Effector CD8-positive, alpha-beta T cell (primary cell): ENCODE measurements around the gene FAM120A.

Source experiments
- DNase-seq: peaks from one replicate; lab custom pipeline; 2025; lab: John Stamatoyannopoulos, UW

The FAM120A gene

DNA sequence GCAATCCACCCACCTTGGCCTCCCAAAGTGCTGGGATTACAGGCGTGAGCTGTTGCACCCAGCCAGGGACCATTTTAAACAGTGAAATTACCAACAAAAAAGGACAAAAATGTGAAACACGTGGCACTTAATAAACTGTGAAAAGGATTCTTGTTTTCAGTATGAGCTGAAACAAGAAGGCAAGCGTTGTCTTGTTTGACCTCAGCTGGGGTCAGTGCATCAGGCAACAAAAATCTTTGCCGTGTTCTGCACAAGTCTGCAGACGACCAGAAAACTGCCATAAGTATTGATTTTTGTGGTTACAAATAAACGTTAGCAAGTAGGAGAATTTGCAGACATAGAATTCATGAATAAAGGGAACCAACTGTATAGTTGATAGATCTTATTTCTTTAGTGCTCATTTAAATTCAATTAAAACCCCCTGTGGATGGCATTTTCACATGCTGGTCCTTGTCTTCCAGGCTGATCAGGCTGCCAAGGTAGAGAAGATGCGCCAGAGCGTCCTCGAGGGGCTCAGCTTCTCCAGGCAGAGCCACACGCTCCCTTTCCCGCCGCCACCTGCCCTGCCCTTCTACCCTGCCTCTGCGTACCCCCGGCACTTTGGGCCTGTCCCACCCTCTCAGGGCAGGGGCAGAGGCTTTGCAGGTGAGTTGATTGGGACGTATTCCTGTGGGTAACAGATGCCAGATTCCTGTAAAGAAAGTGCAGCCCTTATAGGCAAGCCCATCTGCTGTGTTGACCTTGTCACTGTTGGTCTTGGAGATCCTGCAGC, 106.1 kb downstream of the FAM120A start:
- DNase-seq: no peak

DNA sequence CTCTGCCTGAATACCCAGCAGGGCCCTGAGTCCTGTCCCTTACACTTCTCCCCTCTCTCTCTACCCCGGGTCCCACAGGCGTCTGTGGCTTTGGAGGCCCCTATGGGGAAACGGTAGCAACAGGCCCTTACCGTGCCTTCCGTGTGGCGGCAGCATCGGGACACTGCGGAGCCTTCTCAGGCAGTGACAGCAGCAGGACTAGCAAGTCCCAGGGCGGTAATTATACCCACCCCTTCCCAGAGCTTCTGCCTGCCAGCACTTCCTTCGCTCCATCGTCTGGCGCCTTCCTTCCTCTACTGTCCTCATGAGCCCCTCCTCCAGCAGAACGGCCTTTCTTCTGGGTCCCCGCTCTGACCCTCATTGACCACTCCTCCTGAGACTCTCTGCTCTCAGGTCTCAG, 107.0 kb downstream of the FAM120A start:
- no peak for DNase-seq

DNA sequence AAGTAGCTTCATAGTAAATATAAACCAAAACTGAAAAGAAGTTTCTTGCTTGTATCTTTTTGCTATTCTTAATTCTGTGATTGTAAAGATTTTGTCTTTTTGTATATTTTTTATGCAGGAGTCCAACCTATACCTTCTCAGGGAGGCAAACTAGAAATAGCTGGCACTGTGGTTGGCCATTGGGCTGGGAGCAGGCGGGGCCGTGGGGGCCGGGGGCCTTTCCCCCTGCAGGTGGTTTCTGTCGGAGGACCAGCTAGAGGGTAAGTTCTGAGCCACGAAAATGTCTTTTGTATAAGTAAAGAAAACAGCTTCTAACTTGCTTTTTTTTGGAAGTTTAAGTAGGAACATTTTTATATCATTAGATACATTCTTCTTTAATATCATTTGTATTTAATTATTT, 109.5 kb downstream of the FAM120A start:
- DNase-seq: no peak

DNA sequence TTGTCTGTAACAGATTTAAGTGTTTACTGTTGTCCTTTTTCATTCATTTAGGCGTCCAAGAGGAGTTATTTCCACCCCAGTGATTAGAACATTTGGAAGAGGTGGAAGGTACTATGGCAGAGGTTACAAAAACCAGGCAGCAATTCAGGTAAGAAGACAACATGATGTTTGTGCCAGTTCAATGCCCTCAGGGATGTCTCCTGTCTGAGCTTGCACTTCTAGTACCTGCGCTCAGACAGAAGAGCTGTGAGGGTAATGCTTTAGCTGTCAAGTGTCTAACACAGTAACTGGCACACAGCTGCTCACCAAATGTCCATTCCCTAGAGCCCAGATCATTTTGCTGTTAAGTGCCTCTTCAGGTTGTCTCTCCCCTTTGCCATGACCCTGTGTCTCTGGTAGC, 110.7 kb downstream of the FAM120A start:
- DNase-seq: no peak

DNA sequence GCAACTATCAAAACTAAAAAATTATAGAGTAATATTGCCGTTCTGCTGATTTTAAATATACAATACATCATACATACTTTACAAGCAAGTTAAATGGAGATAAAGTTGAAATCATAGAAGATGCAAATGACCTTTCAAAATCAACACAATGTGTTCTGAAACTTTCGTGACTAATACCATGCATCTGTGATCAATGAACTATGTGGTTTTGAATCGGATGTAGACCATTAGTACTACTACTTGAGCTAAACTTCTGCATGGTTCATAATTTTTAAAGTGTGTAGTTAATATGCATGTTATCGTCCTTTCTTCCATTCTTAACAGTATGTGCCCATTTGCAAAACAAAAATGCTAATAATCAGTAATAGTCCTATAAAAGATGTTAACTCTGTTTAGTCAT, 113.6 kb downstream of the FAM120A start:
- no peak for DNase-seq

DNA sequence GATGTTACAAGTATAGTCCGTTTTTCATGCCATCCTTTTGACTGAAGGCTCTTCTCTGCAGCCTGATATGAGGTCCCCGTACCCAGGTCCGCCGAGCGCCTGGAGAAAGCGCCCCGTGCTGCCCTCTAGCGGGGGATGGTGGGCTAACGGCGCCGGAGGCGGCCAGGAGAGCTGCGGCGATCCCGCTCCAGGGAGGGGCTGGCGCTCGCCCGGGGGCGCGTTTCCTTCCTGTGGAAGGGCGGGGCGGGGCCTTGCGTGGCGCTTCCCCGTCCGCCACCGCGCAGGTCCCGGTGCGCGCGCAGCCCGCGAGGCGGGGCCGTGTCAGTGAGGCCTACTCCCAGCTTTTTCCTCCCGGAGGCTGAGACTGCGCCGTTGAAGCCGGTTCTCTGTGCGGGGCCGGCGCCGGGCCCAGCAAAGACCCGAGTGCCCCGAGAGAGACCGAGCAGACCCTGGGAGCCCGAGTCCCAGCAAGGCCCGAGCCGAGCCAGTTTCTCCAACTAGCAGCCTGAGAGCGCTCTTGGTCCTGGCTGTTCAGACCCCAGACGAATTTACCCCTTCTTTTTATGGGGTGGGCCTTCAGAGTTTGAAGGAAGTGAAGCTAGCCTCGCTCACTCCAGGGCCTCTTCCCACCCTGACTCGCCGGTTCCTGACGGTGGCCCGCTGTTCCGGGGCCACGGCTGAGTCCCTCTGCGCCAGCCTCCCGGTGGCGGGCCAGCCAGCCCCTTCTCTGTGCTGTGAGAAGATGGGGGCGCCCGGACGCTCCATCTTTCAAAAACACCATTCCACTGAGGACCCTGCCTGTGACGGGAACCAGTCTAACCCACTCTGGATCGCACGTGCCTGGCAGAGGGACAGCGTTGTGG, 115.2 kb downstream of the FAM120A start:
- peak; percentile 97 for DNase-seq

DNA sequence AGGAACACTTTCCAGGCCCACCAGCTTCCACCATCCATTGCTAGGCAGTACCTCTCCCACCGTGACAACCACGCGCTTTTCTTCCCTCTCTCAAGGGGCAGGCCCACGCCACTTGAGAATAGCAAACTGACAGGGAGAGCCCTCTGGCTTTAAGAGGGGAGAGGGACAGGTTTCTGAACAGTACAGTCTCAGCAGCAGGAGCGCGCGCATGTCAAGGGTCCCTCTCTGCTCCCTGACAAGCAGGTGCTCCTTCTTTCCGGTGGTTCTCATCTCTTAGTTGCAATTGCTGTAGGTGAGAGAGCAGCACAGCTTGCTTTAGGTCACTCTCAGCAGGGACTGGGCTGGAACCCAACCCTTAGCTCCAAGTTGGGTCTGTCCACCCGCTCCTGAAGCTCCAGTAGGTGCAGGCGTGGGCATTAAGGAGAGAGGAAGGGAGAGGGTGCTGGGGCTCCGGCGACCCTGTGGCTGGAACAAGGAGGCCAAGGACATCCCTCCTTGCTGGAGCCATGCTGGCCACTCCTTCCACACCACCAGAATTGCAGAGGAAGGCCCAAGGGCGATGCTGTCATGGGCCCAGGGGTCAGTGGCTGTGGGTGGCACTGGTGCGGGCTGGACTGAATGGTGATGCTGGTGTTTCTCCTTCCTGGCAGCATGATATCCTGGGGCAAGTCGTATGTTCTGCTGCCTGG, 115.9 kb downstream of the FAM120A start:
- no peak for DNase-seq

DNA sequence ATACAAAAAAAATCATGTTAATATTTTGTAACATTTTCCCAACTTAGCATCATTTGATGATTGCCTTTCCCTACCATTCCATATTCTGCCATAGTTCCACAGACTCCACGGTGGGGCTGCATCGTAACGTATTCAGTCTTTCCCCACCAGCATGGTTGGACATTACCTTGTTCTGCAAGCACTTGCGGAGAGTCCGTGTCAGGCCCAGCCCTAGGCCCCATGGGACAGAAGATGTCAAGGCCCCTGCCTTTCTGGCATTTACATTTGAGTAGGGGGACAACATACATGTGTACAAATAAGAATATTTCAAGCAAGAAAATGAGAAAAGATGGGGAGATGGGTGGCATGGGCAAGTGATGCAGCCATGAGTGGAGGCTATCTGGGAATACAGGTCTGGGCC, 116.7 kb downstream of the FAM120A start:
- DNase-seq: no peak

DNA sequence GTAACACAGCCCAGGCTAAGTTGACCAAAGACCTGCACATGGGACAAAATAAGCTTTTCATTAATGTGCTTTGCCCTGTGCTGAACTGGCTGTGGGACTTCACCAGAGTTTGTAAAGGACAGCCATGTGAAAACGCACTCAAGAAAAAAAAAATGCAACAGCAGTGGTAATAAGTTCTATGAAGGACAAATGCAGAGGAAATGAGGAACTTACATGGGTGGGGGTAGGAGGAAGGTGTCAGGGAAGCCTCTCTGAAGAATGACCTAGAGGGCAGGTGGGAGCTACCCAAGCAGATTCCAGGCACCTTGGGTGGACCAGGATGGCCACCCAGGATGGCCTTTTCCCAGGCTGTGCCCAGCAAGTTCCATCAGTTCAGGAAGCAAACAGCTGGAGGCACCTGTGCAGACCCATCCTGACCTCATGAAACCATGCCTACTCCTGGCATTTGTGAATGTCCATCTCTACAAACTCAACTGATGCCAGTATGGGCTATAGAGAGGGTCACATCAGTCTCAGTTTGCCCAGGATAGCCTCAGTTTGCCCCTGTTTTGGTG, 118.2 kb downstream of the FAM120A start:
- no peak for DNase-seq

DNA sequence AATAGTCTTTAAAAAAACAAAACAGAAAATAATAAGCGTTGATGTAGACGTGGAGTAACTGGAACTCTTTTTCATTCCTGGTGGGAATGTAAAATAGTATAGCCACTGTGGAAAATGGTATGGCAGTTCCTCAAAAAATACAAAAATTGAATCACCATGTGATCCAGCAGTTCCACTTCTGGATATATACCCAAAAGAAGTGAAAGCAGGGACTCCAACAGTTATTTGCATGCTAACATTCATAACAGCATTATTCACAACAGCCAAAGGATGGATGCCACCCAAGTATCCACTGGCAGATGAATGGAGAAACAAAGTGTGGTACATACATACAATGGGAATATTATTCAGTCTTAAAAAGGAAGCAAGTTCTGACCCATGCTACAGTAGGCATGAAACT, 120.7 kb downstream of the FAM120A start:
- DNase-seq: no peak

DNA sequence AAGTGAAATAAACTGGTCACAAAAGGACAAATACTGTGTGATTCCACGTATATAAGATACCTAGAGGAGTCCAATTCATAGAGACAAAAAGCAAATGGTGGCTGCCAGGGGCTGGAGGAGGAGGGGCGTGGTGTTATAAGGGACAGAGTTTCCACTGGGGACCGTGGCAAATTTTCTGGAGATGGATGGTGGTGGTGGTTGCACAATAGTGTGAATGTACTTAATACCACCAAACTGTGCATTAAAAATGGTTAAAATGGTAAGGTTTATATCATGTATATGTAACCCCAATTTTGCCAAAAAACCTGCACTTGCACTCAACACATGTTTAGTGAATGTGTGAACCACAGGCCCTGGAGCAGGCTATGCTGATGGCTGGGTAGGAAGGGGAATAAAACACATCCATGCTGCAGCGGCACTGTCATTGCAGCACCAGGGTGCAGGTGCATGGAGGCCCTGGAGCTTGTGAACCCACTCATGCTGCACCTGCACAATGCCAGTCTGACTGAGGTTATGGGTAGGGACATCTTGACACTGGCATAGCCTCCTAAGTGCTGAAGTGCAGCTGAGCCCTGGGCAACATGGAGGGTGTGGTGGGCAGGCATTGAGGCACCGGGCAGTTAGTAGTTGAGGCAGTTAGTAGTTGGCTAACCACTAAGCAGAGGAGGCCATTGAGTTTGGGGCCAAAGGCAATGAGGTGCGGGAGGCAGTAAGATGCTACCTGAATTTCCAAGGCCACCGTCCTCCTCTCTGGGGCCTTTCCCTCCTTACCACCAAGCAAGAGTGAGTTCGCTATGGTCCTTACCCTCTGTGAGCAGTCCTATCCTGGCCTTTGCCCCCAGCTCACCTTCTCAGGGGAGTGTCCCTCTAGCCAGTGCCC, 121.4 kb downstream of the FAM120A start:
- no peak for DNase-seq

DNA sequence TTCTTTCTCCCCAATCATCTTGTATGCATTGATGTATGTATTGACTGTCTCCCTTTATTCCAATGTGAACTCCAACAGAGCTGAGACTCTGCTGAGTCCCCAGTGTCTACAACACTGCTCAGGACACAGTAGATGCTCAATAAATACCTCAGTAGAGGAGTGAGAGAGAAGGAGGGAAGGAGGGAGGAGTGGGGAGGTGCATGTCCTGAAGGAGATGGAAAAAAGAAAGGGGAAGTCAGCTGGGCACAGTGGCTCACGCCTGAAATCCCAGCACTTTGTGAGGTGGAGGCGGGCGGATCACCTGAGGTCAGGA, 122.0 kb downstream of the FAM120A start:
- DNase-seq: no peak

DNA sequence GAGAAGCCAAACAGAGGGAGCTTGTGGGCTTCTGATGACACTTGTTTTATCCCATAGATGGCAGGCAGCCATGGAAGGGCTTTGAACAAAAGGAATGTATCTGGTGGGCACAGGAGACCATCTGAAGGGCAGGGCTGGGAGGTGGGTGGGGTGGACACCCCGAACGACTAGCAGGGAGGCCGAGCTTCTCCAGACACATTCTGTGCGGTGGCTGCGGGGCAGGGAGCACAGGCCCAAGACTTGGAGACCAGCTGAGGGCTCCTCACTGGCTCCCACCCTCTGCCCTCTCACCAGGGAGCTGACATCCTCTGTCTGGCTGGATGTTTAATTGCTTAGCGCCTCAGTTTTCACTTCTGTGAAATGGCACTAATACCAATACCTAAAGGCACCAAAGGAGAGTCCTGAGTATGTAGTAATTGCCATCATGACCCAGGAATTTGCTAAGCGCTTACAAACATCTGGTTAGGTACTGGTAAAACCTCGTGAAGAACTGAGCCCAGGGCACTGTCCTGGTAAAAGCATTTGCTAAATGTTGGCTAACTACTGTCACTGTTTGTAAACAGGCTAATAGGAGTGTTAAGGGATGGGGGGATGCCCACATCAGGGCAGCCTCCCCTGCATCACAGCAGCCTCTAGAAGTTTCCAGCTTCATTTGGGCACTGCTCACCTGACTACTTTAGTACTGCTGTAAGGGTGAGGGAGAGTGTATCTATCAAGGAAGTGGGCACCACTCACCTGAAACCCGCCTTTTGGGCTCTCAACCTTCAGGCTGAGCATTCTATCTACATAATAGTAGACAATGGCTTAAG, 122.8 kb downstream of the FAM120A start:
- DNase-seq: no peak

DNA sequence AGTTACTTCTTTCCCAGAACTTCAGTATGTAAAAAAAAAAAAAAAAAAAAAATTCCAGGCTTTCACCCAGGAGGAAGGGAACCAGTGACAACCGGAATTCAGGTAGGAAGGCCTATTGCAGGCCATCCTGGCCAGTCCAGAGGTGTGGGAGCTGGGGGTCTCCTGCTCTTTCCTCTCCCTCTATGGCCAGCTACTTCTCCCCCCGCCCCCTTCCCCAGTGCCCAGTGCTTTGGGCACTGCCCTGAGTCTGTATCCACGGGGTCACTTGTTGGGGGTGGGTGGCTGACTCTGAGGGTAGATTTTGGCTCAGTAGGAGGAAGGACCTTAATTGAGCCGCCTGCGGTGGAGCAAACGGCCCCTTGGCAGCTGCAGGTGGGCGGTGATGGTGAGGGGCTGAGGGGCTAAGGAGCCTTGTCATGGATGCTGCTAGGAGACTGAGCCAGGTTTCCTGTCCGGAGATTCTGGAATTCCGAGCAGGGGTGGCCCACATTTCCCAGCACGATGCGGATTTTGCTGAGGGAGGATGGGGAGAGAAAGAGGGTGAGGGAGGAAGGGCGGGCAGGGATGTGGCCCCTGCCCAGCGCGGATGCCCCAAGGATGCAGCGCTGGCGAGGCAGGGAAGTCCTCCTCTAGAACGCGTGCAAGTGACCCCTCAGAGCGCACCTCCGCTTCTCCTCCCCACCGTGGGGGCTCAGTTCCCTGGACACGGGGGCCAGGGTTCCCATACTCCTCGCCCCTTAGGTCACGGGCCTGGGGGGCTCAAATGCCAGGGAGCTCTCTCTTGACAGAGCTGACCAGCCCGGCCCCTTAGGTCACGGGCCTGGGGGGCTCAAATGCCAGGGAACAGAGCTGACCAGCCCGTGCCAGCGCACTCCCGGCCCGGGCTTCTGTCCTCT, 123.7 kb downstream of the FAM120A start:
- no peak for DNase-seq

DNA sequence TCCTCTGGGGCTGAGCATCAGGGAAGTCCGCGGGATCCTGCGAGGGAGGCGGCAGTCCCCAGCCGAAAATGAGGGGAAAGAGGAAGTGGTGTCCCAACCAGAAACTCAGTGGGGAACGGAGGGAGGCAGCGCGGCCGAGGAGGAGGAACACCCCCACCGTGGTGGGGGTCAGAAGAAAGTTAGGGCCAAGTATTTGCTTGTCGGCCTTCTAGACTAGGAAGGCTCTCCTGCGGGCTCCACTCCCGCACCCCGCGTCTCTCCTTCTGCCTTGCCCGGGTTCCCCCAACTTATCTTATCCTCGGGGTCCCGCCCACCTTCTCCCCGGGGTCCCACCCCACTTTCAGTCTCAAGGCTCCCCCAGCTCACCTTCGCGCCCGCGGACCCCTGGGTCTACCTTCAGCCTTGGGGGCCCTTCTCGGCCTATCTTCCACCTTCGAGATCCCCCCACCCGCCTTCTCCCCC, 124.3 kb downstream of the FAM120A start:
- peak; percentile 62 for DNase-seq

DNA sequence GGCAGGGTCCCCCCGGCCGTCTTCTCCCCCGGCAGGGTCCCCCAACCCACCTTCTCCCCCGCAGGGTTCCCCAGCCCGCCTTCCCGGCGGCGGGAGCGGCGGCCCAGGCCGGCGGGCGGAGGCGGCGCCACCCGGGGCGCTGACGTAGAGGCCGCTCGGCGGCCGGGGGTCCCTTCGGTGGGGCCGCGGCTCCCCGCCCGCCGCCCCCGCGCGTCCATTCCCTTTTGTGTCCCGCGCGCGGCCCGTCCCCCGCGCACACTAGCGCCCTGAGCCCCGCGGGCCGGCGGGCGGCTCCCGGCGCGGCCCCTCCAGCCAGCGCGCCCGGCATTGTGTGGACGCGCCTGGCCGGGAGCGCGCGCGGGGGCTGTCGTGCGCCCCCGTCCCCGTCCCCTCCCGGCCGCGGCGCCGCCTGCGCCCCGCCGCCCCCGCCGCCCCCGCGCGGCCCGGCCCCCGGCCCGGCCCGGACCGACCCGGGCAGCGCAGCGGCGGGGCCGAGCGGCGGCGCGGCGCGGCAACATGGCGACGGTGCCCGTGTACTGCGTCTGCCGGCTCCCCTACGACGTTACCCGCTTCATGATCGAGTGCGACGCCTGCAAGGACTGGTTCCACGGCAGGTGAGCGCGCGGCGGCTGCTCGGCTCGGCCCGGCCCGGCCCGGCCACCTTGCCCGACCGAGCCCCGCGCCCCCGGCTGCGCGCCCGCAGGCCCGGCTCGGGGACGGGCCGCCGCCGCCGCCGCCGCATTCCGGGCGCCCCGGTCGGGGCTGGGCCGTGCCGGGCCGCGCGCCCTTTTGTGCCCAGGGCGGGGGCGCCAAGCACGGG, 125.0 kb downstream of the FAM120A start, which contains the start of gene PHF2:
TSS of gene PHF2 (plus strand) at position 327 of the 820 bp plus-strand sequence. CDS start at position 517, 190 bp downstream.
- no peak for DNase-seq

DNA sequence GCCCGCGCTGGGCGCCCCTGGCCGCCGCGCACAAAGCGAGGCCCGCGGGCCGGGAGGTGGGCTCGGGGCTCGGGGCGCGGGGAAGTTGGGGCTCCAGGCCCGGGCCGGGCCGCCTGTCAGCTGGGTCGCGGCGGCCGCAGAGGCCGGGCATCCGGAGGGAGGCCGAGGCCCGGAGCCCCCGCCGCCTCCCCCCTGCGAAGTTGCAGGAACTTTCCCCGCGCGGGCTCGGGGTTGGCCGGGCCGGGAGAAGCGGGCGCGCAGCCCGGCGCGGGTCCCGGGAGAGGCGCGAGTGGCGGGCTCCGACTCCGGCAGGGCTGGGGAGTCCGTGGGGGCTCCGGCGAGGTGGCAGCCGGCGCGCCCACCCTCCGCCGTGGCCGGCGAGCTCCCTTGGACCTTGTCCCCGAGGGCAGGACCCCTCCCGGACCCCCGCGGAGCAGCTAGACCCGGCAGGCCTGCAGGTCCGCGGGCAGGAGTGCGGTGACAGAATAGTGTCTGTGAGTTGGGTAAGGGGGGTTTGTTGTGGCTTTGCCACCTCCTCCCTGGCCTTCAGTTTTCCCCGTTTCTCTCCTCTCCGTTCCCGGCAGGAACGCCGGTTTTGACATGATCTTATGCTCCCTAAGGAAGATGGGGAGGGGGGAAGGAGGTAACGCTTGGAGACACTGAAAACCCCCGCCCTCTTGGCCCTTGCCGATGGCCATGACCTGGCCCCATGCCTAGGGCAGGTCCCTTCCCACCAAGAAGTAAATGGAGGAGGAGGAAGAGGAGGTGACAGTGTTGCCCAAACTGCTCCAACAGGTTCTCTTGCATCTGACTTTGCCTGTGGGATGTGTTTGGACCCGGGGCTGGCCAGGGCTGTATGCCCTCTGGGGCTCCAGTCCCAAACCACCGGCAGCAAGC, 125.8 kb downstream of the FAM120A start:
- no peak for DNase-seq
